ENCODE measurements around the gene SWT1. TPM values are rescaled to one million over a fixed set of nuclear protein-coding genes. Genes with fewer than 3 reads are reported as not detected.

Gene SWT1
- total and polyA plus RNA-seq, 9 of the 15 experiments (the other 6 are each of a cell fraction or from before 2014, with no cell fraction given): 1.5 to 3.4 (median 2.3) TPM

GRCh38 chr1:185289880-185290279, 132.9 kb downstream of the SWT1 start:
- no peaks in the 10 kb centered on the region for H3K9me1 ChIP-seq (ENCODE audit: control insufficient read depth, insufficient read depth, low read length)
- H3K4me1 ChIP-seq (replicated peaks in 1 of 2; ENCODE audit: control insufficient read depth in 2 of 2, insufficient read depth in 2 of 2, low read length in 2 of 2): peaks cover 9 to 44% of the 10 kb centered on the region in 2 experiments; a peak in 3 of 5 replicates
- H3K79me2 ChIP-seq (ENCODE audit: control insufficient read depth, insufficient read depth, low read length): no peaks in the 10 kb centered on the region
- no peaks in the 10 kb centered on the region; the same call in 1 of the 2 replicates for H3K9me3 ChIP-seq (replicated peaks; ENCODE audit: control insufficient read depth, insufficient read depth, low read depth, low read length)
- H3K27ac ChIP-seq (ENCODE audit: extremely low read depth, low read depth, low read length): no peak overlapping the region
- POLR2A ChIA-PET: no interaction called here
- no peak for ATAC-seq
- H4K20me1 ChIP-seq (replicated peaks; ENCODE audit: control insufficient read depth, insufficient read depth, low read length): no peaks in the 10 kb centered on the region
- no peak overlapping the region for H3K9ac ChIP-seq (ENCODE audit: insufficient read depth in 1 of 2, low read depth in 2 of 2, low read length in 2 of 2)
- no peak for FAIRE-seq
- no peak for DNase-seq (ENCODE audit: extremely low read depth in 1 of 4, low spot score in 3 of 4)
- intact Hi-C loops (cut with micrococcal nuclease): no loop called here
- H3K4me3 ChIP-seq: no peak overlapping the region
- no peaks in the 10 kb centered on the region for H3K27me3 ChIP-seq (ENCODE audit: control insufficient read depth in 2 of 2, insufficient read depth in 2 of 2, low read length in 2 of 2)
- no peak overlapping the region for H2AFZ ChIP-seq (ENCODE audit: low read depth, low read length)
- in situ Hi-C loops (cut with MboI): no loop called here
- CTCF ChIA-PET (ENCODE audit: low intra/inter-chr PET ratio): no interaction called here
- no peak overlapping the region for H3K4me2 ChIP-seq (ENCODE audit: insufficient read depth, low read length)
- H3K36me3 ChIP-seq (ENCODE audit: control insufficient read depth, insufficient read depth, low read length): peaks cover 11% of the 10 kb centered on the region; the same call in 1 of the 3 replicates
- no TSS peak for BruUV-seq (replicated peaks)
- TF ChIP-seq ZNF121 (CRISPR knock-in tag; conservative IDR thresholded peaks at IDR 0.05) (peak; percentile 97), ZNF41 (CRISPR knock-in tag; conservative IDR thresholded peaks at IDR 0.05) (no peak), BCOR (IDR thresholded peaks at IDR 0.05) (peak; percentile 54; the same call in 1 of the 2 replicates), MED1 (CRISPR knock-in tag; IDR thresholded peaks at IDR 0.05; ENCODE audit: borderline replicate concordance) (no peak), SRF (CRISPR knock-in tag; IDR thresholded peaks at IDR 0.05) (no peak), EP400 (IDR thresholded peaks at IDR 0.05) (no peak), ZNF780A (CRISPR knock-in tag; IDR thresholded peaks at IDR 0.05) (no peak), ZBTB26 (CRISPR knock-in tag; IDR thresholded peaks at IDR 0.05) (no peak), RBM25 (IDR thresholded peaks at IDR 0.05; ENCODE audit: low read depth, low read length, severe bottlenecking) (peak; percentile 32), EHMT2 (IDR thresholded peaks at IDR 0.05) (no peak), ZNF592 (IDR thresholded peaks at IDR 0.05) (no peak), TSC22D4 (tag; IDR thresholded peaks at IDR 0.05) (no peak), KDM1A (IDR thresholded peaks at IDR 0.05) (no peak), TCF3 (CRISPR knock-in tag; IDR thresholded peaks at IDR 0.05) (no peak), ARID1B (IDR thresholded peaks at IDR 0.05) (no peak), E2F4 (CRISPR knock-in tag; IDR thresholded peaks at IDR 0.05; ENCODE audit: low read depth) (no peak), ZNF76 (CRISPR knock-in tag; IDR thresholded peaks at IDR 0.05; ENCODE audit: borderline replicate concordance) (no peak), JUN (IDR thresholded peaks at IDR 0.05; ENCODE audit: borderline replicate concordance, low read depth, low read length) (no peak), JUN (CRISPR knock-in tag; IDR thresholded peaks at IDR 0.05; ENCODE audit: borderline replicate concordance) (no peak), HDAC1 (IDR thresholded peaks at IDR 0.05) (no peak)
